H9 (cell line): Measurements from ENCODE around the gene MEA1. TPM values are rescaled to one million over a fixed set of nuclear protein-coding genes. Genes with fewer than 3 reads are reported as not detected.

Experiments
- DNase-seq: peaks from one replicate; pipeline ENCODE4 v3.0.0-alpha.2; 2017
- H2AFZ ChIP-seq: one replicate; pipeline ENCODE4 v1.6.1; 2013; ENCODE audit warnings: mild to moderate bottlenecking, low read length, control low read depth, moderate library complexity
- H2AK5ac ChIP-seq: 2 replicates; pipeline ENCODE4 v1.6.1; 2013; ENCODE audit warnings: low read length, control low read depth, mixed read lengths; ENCODE audit not compliant: insufficient read length
- H2BK120ac ChIP-seq: one replicate; pipeline ENCODE4 v1.6.1; 2013; ENCODE audit warnings: low read depth, mild to moderate bottlenecking, low read length, control low read depth, inconsistent platforms; ENCODE audit not compliant: poor library complexity, severe bottlenecking
- H2BK12ac ChIP-seq: 2 replicates; pipeline ENCODE4 v1.6.1; 2013; ENCODE audit warnings: low read length, control low read depth, mixed read lengths, low read depth; ENCODE audit not compliant: insufficient read length
- H2BK15ac ChIP-seq: 2 replicates; pipeline ENCODE4 v1.6.1; 2013; ENCODE audit warnings: low read depth, low read length, control low read depth
- H2BK20ac ChIP-seq: one replicate; pipeline ENCODE4 v1.6.1; 2013; ENCODE audit warnings: low read depth, mild to moderate bottlenecking, low read length, control low read depth, inconsistent platforms; ENCODE audit not compliant: poor library complexity, severe bottlenecking
- H2BK5ac ChIP-seq: 2 replicates; pipeline ENCODE4 v1.6.1; 2013; ENCODE audit warnings: low read length, control low read depth, mixed read lengths; ENCODE audit not compliant: insufficient read length
- H3K14ac ChIP-seq: 2 replicates; pipeline ENCODE4 v1.6.1; 2013; ENCODE audit warnings: low read length, control low read depth; ENCODE audit not compliant: insufficient read depth
- H3K18ac ChIP-seq: 2 replicates; pipeline ENCODE4 v1.6.1; 2013; ENCODE audit warnings: low read depth, mild to moderate bottlenecking, mixed read lengths, low read length, control low read depth; ENCODE audit not compliant: insufficient read length
- H3K23ac ChIP-seq: 2 replicates; pipeline ENCODE4 v1.6.1; 2013; ENCODE audit warnings: low read length, control low read depth, mixed read lengths, low read depth; ENCODE audit not compliant: insufficient read length
- H3K23me2 ChIP-seq: 2 replicates; pipeline ENCODE4 v1.6.1; 2013; ENCODE audit warnings: low read depth, mild to moderate bottlenecking, mixed read lengths, low read length, control low read depth; ENCODE audit not compliant: insufficient read length, poor library complexity, severe bottlenecking
- H3K27ac ChIP-seq: 2 replicates; pipeline ENCODE4 v1.5.1; 2013; ENCODE audit warnings: low read length, control low read depth, mixed read lengths, low read depth; ENCODE audit not compliant: insufficient read length
- H3K27me3 ChIP-seq: 2 replicates; pipeline ENCODE4 v1.6.1; 2013; ENCODE audit warnings: low read length, control low read depth, inconsistent platforms; ENCODE audit not compliant: insufficient read depth
- H3K4ac ChIP-seq: 2 replicates; pipeline ENCODE4 v1.6.1; 2013; ENCODE audit warnings: low read depth, mild to moderate bottlenecking, control low read depth, inconsistent platforms, low read length, moderate library complexity
- H3K4me1 ChIP-seq: 2 replicates; pipeline ENCODE4 v1.6.1; 2013; ENCODE audit warnings: low read length, control low read depth, inconsistent platforms; ENCODE audit not compliant: insufficient read depth
- H3K4me2 ChIP-seq: 2 replicates; pipeline ENCODE4 v1.6.1; 2013; ENCODE audit warnings: low read length, control low read depth, mixed read lengths; ENCODE audit not compliant: insufficient read length, insufficient read depth
- H3K56ac ChIP-seq: 2 replicates; pipeline ENCODE4 v1.6.1; 2013; ENCODE audit warnings: low read depth, mild to moderate bottlenecking, mixed read lengths, low read length, control low read depth; ENCODE audit not compliant: insufficient read length
- H3K79me1 ChIP-seq: 2 replicates; pipeline ENCODE4 v1.6.1; 2013; ENCODE audit warnings: low read depth, mild to moderate bottlenecking, moderate library complexity, low read length, control low read depth, inconsistent platforms; ENCODE audit not compliant: insufficient read depth, poor library complexity, severe bottlenecking
- H3K79me2 ChIP-seq: 2 replicates; pipeline ENCODE4 v1.6.1; 2013; ENCODE audit warnings: low read length, control low read depth, inconsistent platforms; ENCODE audit not compliant: insufficient read depth
- H3K9ac ChIP-seq: 2 replicates; pipeline ENCODE4 v1.6.1; 2013; ENCODE audit warnings: low read length, control low read depth, mixed read lengths; ENCODE audit not compliant: insufficient read length; ENCODE audit errors: extremely low read depth
- H3K9me3 ChIP-seq: one replicate; pipeline ENCODE4 v1.6.1; 2013; ENCODE audit warnings: low read depth, low read length, inconsistent platforms; ENCODE audit not compliant: control insufficient read depth
- H3T11ph ChIP-seq: one replicate; pipeline ENCODE4 v1.6.1; 2013; ENCODE audit warnings: mild to moderate bottlenecking, low read length, control low read depth, inconsistent platforms
- H4K20me1 ChIP-seq: one replicate; pipeline ENCODE4 v1.6.1; 2013; ENCODE audit not compliant: control insufficient read depth, insufficient read length, insufficient read depth
- H4K5ac ChIP-seq: 2 replicates; pipeline ENCODE4 v1.6.1; 2013; ENCODE audit warnings: low read depth, mild to moderate bottlenecking, mixed read lengths, low read length, control low read depth; ENCODE audit not compliant: insufficient read length
- H4K8ac ChIP-seq: replicated peaks from 2 replicates; pipeline ENCODE4 v1.6.1; 2013; ENCODE audit warnings: low read length, control low read depth, mixed read lengths, low read depth; ENCODE audit not compliant: insufficient read length
- H4K91ac ChIP-seq: 2 replicates; pipeline ENCODE4 v1.6.1; 2013; ENCODE audit warnings: low read depth, mild to moderate bottlenecking, moderate library complexity, mixed read lengths, low read length, control low read depth; ENCODE audit not compliant: insufficient read length
- H3K27ac Mint-ChIP-seq, 3 experiments: 2 replicates in 2 of 3; 3 replicates in 1 of 3; pipeline ENCODE4 v1.8.0; 2020 to 2021; ENCODE audit warnings: mixed read lengths in 3 of 3, mild to moderate bottlenecking in 1 of 3, moderate library complexity in 1 of 3
- H3K27me3 Mint-ChIP-seq: 2 replicates; pipeline ENCODE4 v1.8.0; 2021; ENCODE audit warnings: low read depth, mild to moderate bottlenecking, moderate library complexity, mixed read lengths
- H3K36me3 Mint-ChIP-seq, 3 experiments: 2 replicates in 2 of 3; 3 replicates in 1 of 3; pipeline ENCODE4 v1.8.0; 2020 to 2021; ENCODE audit warnings: low read depth in 3 of 3, mixed read lengths in 3 of 3; ENCODE audit not compliant: insufficient read depth in 1 of 3
- H3K4me1 Mint-ChIP-seq, 2 experiments: 2 replicates each; pipeline ENCODE4 v1.8.0; 2020; ENCODE audit warnings: mixed read lengths in 2 of 2
- H3K4me3 Mint-ChIP-seq, 2 experiments: 2 replicates in 1 of 2; 3 replicates in 1 of 2; pipeline ENCODE4 v1.8.0; 2020 to 2021; ENCODE audit warnings: mild to moderate bottlenecking in 2 of 2, mixed read lengths in 2 of 2, moderate library complexity in 1 of 2
- H3K9me3 Mint-ChIP-seq, 2 experiments: 2 replicates in 1 of 2; 3 replicates in 1 of 2; pipeline ENCODE4 v1.8.0; 2020; ENCODE audit warnings: mild to moderate bottlenecking in 2 of 2, mixed read lengths in 2 of 2, moderate library complexity in 1 of 2
- CTCF ChIP-seq: fragments of 200-600 bp; sonication (generic); conservative IDR thresholded peaks from 3 replicates; pipeline ENCODE4 v1.8.0; 2021; ENCODE audit warnings: antibody characterized with exemption, mild to moderate bottlenecking
- WGBS: extraction: QIAGEN DNeasy Blood & Tissue Kit; methylation state at CpG from one replicate; pipeline ENCODE4 v1.1.7; 2013; ENCODE audit warnings: missing lambda C conversion rate, low lambda C conversion rate, mixed read lengths; ENCODE audit not compliant: insufficient read length; ENCODE audit errors: extremely low coverage; 5-methylcytosine and 5-hydroxymethylcytosine counted together
- total RNA-seq: library from RNA; stranded (reverse); gene quantifications from 2 replicates; pipeline ENCODE4 v1.2.1, GENCODE V29; 2021

Gene MEA1
- total RNA-seq, 1 experiment from 2014 or later = 113 TPM

GRCh38 chr6:43011207-43011606, 2.5 kb downstream of the MEA1 start:
- no peak overlapping the region for H2BK20ac ChIP-seq
- peaks cover 2% of the 10 kb centered on the region; the same call in 1 of the 2 replicates for H3K4me1 ChIP-seq
- Mint-ChIP-seq H3K27ac (no peak overlapping the region), H3K4me3 (peak overlapping the region in 1 of 2 experiments; percentile 15; a peak in 2 of 5 replicates), H3K4me1 (peaks cover 22 to 29% of the 10 kb centered on the region in 2 experiments), H3K9me3 (no peaks in the 10 kb centered on the region; a peak in 1 of 5 replicates), H3K27me3 (no peaks in the 10 kb centered on the region), H3K36me3 (peaks cover 27 to 73% (median 72%) of the 10 kb centered on the region in 3 experiments; a peak in 6 of 7 replicates)
- no peaks in the 10 kb centered on the region for H3K9me3 ChIP-seq
- DNase-seq = peak; percentile 41
- H4K91ac ChIP-seq = no peak overlapping the region
- peaks cover 6% of the 10 kb centered on the region for H3K23me2 ChIP-seq
- no peak overlapping the region for H2BK5ac ChIP-seq
- H2AFZ ChIP-seq = no peak overlapping the region
- H3K79me2 ChIP-seq = peaks cover 11% of the 10 kb centered on the region; the same call in 1 of the 2 replicates
- TF ChIP-seq CTCF = peak; percentile 31; the same call in 2 of the 3 replicates
- H4K5ac ChIP-seq = no peak overlapping the region
- no peak overlapping the region for H3K27ac ChIP-seq
- no peak overlapping the region for H2AK5ac ChIP-seq
- no CpG with 5 or more reads among the region's 6 CpGs for WGBS
- no peak overlapping the region for H3K9ac ChIP-seq
- no peaks in the 10 kb centered on the region for H3K79me1 ChIP-seq
- no peak overlapping the region for H3K18ac ChIP-seq
- no peak overlapping the region for H2BK120ac ChIP-seq
- no peaks in the 10 kb centered on the region for H4K20me1 ChIP-seq
- no peak overlapping the region for H2BK12ac ChIP-seq
- no peak overlapping the region for H3T11ph ChIP-seq
- H3K4me2 ChIP-seq = no peak overlapping the region
- H3K4ac ChIP-seq = no peak overlapping the region
- H3K14ac ChIP-seq = no peak overlapping the region
- H2BK15ac ChIP-seq = no peak overlapping the region
- H3K56ac ChIP-seq = no peak overlapping the region
- no peak overlapping the region for H3K23ac ChIP-seq
- no peaks in the 10 kb centered on the region for H3K27me3 ChIP-seq
- H4K8ac ChIP-seq = no peak overlapping the region
